Neural crest cell (in vitro differentiated cells): ENCODE data around the gene MRPS18B. TPM values are rescaled to one million over a fixed set of nuclear protein-coding genes. Genes with fewer than 3 reads are reported as not detected.

ENCODE experiments used
- DNase-seq: peaks from one replicate; pipeline ENCODE4 v3.0.0; 2021; ENCODE audit warnings: low read depth, mixed read lengths, low spot score
- H3K27ac Mint-ChIP-seq: one replicate; pipeline ENCODE4 v1.8.0; 2021; ENCODE audit warnings: mild to moderate bottlenecking, mixed read lengths; ENCODE audit not compliant: unreplicated experiment
- H3K27me3 Mint-ChIP-seq: 2 replicates; pipeline ENCODE4 v1.8.0; 2021; ENCODE audit warnings: low read depth, mild to moderate bottlenecking, mixed read lengths
- H3K36me3 Mint-ChIP-seq: 2 replicates; pipeline ENCODE4 v1.8.0; 2021; ENCODE audit warnings: low read depth, mild to moderate bottlenecking, mixed read lengths
- H3K4me1 Mint-ChIP-seq: 2 replicates; pipeline ENCODE4 v1.8.0; 2021; ENCODE audit warnings: mixed read lengths
- H3K4me3 Mint-ChIP-seq: one replicate; pipeline ENCODE4 v1.8.0; 2021; ENCODE audit warnings: mild to moderate bottlenecking, mixed read lengths
- H3K9me3 Mint-ChIP-seq: 2 replicates; pipeline ENCODE4 v1.8.0; 2021; ENCODE audit warnings: mixed read lengths
- CTCF ChIP-seq: fragments of 200-600 bp; sonication (generic); conservative IDR thresholded peaks from 2 replicates; pipeline ENCODE4 v1.5.0; 2021; ENCODE audit warnings: antibody characterized with exemption, mild to moderate bottlenecking
- total RNA-seq: library from RNA; stranded (reverse); gene quantifications from 2 replicates; pipeline ENCODE4 v1.2.1, GENCODE V29; 2021

MRPS18B gene
- total RNA-seq, 1 donor from 2014 or later, result 39.3 TPM

- peaks cover 48% of the 10 kb centered on the region for H3K4me1 Mint-ChIP-seq
- H3K27ac Mint-ChIP-seq, result no peak overlapping the region
- no peaks in the 10 kb centered on the region for H3K9me3 Mint-ChIP-seq
- TF ChIP-seq CTCF, result no peak
- H3K36me3 Mint-ChIP-seq, result peaks cover 39% of the 10 kb centered on the region
- DNase-seq, result no peak
- peak overlapping the region; percentile 29 for H3K4me3 Mint-ChIP-seq
- peaks cover 13% of the 10 kb centered on the region for H3K27me3 Mint-ChIP-seq
These were observed 7.6 kb upstream of the MRPS18B start for GRCh38 chr6:30610065-30610464.

- peaks cover 60% of the 10 kb centered on the region for H3K4me1 Mint-ChIP-seq
- no peak overlapping the region for H3K27ac Mint-ChIP-seq
- peaks cover 43% of the 10 kb centered on the region for H3K36me3 Mint-ChIP-seq
- H3K9me3 Mint-ChIP-seq, result no peaks in the 10 kb centered on the region
- peaks cover 24% of the 10 kb centered on the region for H3K27me3 Mint-ChIP-seq
- H3K4me3 Mint-ChIP-seq, result peak overlapping the region; percentile 32
- no peak for DNase-seq
- no peak for TF ChIP-seq CTCF
These were observed 6.3 kb upstream of the MRPS18B start for GRCh38 chr6:30611150-30611855.

GRCh38 chr6:30611856-30612194 lies 5.8 kb upstream of the MRPS18B start:
- Mint-ChIP-seq H3K27me3 (peaks cover 24% of the 10 kb centered on the region), H3K4me3 (peak overlapping the region; percentile 32), H3K36me3 (peaks cover 43% of the 10 kb centered on the region), H3K4me1 (peaks cover 60% of the 10 kb centered on the region), H3K9me3 (no peaks in the 10 kb centered on the region), H3K27ac (no peak overlapping the region)
- DNase-seq, result no peak
- no peak for TF ChIP-seq CTCF

GRCh38 chr6:30612213-30612612 lies 5.4 kb upstream of the MRPS18B start:
- H3K27ac Mint-ChIP-seq, result no peak overlapping the region
- TF ChIP-seq CTCF, result peak; percentile 48
- peaks cover 47% of the 10 kb centered on the region for H3K36me3 Mint-ChIP-seq

GRCh38 chr6:30612687-30613248 lies 4.9 kb upstream of the MRPS18B start:
- Mint-ChIP-seq H3K27ac (peak overlapping the region; percentile 4), H3K4me1 (peaks cover 69% of the 10 kb centered on the region), H3K9me3 (peaks cover 2% of the 10 kb centered on the region), H3K27me3 (peaks cover 33% of the 10 kb centered on the region), H3K36me3 (peaks cover 47% of the 10 kb centered on the region), H3K4me3 (peak overlapping the region; percentile 32)
- no peak for DNase-seq
- TF ChIP-seq CTCF, result no peak

More at GRCh38 chr6:30612213-30612612, 5.4 kb upstream of the MRPS18B start:
- Mint-ChIP-seq H3K9me3 (peaks cover 2% of the 10 kb centered on the region), H3K27me3 (peaks cover 28% of the 10 kb centered on the region), H3K4me3 (peak overlapping the region; percentile 32), H3K4me1 (peaks cover 64% of the 10 kb centered on the region)
- DNase-seq, result no peak
